ENCODE results near the gene CHURC1.

Gene CHURC1

DNA sequence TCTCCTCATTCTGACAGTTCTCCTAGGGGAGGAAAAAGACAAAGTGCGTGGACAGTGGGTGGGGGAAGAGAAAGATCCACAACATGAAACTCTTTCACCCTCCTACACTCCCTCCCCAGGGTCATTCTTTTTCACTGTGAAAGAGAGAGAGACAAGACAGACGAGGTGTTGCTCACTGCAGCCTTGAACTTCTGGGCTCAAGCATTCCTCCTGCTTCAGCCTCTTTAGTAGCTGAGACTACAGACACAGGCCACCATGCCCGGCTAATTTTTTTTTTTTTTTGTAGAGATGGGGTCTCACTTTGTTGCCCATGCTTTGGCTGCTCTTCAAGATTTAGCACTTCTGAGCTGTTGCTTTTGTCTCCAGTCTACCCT, 25.5 kb downstream of the CHURC1 start:
- no peak for DNase-seq

- DNase-seq = no peak
Measured at GRCh38 chr14:64940336-64940910, 26.2 kb downstream of the CHURC1 start.

DNA sequence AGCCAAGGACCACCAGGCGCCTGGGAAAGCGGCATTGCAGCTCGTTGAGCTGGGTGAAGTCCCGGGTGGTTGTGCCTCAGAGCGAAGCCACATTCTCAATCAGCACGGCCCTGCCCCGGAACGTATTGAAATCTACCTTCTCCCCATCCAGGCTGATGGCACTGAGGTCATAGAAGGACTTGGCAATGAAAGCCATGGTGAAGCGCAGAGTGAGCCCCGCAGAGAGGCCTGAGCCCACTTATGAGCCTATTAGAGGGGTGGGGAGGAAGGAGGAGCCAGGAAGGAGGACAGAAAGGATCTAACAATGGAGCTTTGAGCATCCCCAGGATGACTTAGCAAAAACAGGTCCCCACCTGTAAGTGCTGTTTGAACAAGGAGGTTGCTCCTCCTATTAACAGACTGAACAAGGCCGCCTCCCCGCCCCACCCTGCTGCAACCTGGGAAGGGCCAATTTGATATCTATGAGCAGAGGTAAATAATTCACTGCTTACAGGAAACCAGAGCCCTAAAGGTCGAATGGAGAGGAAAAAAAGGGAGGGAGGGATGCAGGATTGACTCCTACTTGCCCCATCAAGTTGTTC, 28.4 kb downstream of the CHURC1 start, which contains the start of gene GPX2:
Gene GPX2, minus strand, starts transcription at position 215 of the 581 bp plus-strand sequence. Its CDS starts 19 bp downstream, at position 196.
- no peak for DNase-seq

- no peak for DNase-seq
Measured at GRCh38 chr14:64943556-64943955, 29.3 kb downstream of the CHURC1 start.

DNA sequence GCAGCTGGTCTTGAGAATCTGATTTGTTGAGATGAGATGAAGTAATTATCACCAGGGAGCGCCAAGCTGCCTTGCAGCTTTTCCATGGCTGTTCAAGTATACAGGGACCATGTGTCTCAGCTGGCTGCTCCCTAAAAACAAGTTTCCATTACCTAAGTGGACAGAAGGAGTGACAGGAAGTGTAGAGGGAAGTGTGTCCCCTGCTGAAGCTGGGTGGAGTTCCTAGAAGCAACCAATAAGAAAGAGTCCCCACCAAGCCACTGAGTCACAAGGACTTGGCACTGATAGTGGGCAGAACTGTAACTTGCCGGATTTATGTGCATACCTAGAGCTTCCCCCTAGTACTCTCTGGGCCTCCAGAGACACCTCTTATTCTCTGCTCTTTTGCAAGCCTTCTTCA, 29.8 kb downstream of the CHURC1 start:
- DNase-seq = no peak

DNA sequence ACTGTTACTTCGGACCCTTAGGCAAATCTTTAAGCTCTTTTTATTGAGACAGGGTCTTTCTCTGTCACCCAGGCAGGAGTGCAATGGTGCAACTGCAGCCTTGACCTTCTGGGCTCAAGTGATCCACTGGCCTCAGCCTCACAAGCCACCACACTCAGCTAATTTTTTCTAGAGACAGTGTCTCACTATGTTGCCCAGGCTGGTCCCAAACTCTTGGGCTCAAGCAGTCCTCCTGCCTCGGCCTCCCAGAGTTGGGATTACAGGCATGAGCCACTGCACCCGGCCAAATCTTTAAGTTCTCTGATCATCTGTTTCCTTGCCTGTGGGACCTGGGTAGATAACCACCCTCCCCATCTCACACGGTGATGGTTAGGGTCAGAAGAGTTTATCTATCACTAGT, 30.6 kb downstream of the CHURC1 start:
- DNase-seq = no peak

- DNase-seq = no peak
Measured at GRCh38 chr14:64945431-64946178, 31.4 kb downstream of the CHURC1 start.

GRCh38 chr14:64946310-64947045, 32.2 kb downstream of the CHURC1 start:
- DNase-seq = no peak

DNA sequence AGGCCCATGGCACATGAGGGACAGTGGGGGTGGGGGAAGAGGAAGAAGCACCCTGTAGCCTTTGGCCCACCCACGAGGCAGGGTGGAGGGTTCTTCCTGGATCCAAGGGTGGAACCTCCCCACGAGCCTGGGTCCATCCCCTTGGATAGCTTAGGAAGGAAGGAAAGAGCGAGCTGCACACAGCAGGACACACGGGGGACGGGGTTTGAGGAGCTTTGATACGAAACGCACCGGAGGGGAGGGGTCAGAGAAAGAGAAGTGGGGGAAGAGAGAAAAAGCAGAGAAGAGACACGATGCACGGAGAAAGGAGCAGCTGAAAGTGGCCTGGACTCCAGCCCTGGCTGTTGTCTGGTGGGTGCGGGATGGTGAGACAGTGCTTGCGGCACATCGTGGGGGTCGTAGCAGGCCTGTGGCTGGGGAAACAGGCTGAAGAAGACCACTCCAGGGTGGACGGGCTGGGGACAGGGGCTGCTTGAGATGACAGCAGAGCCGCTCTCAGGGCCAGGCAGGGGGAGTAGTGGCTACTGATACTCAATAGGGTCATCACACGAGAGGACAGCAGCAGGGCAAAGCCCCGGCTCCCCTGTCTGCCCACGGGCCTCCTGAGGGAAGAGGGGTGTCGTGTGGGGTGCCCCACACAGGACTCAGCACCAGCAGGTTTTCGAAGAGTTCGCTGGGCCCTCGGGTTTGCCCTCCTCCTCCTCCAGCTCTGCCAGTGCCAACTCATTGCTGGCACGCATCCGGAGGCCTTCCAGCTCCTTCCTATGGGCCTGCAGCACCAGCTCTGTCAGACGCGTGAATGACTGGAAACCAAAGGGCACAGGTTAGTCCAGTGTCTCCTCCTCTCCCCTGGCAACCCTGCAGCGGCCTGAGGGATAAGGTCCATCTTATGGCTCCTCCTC, 33.7 kb downstream of the CHURC1 start:
- DNase-seq = no peak

DNA sequence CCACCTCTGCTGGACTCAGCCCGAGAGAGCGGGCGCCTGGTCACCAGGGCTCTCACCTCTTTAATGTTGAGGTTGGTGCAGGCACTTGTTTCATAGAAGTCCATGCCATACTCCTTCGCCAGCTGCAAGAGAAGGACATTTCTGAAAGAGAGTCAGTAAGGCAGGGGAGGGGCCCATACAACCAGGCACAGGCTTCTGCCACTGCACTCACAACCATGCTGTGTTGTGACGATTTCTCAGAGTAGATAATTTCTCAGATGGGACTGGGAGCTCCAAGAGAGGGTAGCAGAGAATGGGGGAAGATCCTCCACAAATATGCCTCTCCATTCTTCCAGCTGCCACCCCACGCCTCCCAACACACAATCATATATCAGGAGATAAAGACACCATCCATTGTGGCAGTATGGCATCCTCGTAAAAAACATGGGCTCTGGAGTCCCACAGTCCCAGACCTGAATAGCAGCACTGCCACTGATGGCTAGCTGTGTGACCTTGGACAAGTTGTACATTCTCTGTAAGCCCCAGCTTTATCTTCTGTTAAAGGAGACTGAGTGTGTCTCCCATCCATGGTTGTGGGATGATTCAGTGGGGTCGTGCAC, 34.5 kb downstream of the CHURC1 start:
- no peak for DNase-seq

GRCh38 chr14:64950889-64951288, 36.6 kb downstream of the CHURC1 start:
- no peak for DNase-seq

DNA sequence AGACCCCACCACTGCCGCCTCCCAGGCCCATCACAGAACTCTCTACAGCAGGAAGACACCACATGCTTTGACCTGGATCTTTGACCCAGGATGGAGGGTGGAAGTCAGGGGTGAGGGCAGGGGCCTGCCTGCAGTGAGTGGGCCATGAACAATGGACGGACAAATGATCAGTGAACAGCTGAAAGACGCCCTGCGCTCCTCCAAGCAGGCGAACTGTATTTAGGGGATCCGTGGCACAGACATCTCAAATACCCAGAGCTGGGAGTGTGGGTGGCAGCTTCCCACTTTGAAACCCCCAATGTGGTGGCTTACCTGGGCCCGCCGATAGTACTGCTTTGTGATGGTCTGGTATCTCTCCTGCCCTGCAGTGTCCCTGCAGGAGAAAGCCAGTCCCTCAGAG, 37.0 kb downstream of the CHURC1 start:
- DNase-seq = no peak

DNA sequence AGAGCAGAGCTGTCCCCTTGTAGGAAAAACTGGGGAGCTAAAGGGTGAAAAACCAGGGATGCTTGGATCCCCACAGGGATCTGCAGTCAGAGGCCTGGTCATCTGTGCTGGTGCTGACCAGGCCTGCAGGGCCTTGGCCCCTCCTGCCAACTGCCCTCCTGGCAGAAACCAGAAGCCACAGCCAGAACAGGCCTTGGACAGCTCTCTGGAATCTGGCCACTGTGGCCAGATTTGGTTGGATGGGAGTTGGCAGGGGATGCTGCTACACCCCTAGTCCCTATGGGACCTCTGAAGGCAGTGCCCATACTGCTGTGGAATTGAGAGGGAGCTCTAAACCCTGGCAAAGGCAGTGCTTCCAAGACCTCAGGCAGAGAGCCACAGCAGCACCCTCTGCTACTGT, 37.5 kb downstream of the CHURC1 start:
- DNase-seq = no peak

- DNase-seq = peak; percentile 45
Measured at GRCh38 chr14:64952598-64953309, 38.5 kb downstream of the CHURC1 start.

DNA sequence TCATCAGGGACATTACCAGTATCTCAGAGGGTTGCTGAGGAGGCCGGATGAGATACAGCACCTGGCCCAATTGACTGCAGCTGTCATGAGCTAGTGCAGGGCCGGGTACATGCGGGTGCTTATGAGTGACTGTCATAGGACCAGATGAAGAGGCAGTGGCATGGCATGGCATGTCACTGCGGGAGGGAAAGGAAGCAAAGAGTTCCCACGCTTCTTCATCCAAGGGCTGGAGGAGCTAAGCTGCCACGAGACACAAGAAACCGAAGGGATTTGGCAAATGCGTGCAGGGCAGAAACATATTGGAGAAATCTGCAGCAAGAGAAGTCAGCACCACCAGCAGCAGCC, 39.0 kb downstream of the CHURC1 start:
- no peak for DNase-seq

DNA sequence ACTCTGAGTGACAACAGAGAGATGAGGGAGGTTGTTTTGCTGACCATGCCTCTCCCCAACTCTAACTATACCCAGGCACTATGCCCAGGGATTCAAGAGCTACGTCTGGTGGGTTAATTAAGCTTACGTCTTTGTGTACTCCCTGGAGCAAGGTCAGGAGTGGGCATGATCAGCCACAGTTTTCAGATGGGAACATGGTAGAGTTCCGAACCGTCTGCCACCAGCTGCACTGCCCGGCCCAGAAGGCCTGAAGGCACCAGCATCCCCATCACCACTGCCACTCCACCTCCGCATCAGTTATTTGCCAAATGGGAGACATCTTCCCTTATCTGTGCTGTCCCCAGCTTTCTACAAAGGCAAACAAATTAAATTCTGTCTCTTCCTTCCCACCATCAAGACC, 39.4 kb downstream of the CHURC1 start:
- no peak for DNase-seq

DNA sequence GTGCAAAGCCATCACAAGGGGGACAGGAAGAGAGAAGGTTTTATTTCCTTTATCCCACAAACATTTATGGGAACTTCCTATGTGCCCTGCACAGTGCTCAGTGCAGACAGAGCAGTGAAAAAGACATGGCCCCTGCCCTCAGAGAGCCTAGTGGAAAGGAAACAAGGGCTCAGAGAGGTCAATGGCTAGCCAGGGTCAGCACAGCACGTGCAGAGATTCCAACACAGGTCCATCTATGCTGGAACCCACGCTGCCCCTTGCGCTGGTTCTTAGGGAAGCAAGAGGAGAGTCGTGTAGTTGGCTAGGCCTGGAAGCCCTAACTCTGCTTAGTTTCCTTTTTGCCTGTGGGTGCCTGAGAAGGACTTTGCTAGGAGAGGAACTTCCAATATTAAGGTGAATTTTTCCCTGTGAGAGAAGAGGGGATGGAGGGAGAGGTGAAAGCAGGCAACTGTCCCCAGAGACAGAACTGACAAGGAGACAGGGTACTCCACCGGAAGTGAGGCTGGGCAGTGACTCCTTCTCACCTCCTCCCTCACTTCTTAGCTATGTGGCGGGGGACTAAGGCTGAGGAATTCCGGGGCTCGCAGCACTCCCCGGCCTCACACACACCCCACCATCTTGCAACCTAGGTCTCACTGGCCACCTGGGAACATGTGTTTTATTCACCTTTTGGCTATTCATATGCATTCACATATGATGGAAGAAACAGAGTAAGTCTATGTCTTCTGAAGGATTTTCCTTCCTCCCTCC, 40.4 kb downstream of the CHURC1 start:
- DNase-seq = no peak

DNA sequence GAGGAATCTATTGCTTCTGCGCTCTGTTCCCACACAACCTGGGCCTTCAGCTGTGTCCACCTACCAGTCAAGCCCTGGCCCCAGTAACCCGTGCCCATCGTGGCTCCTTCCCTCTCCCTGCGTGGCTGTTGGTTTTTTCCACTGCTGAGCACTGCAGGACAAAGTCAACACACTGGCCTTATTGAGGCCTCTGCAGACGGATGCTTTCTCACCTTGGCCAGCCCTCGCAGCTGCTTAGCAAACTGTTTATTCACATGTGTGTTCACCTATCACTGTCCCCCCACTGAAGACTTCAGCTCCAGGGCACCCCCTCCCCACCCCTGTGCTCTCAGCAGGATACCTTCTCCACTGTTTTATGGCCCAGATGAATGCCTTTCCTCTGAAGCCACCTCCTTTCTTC, 41.0 kb downstream of the CHURC1 start:
- DNase-seq = no peak

- DNase-seq = no peak
Measured at GRCh38 chr14:64956697-64957406, 42.6 kb downstream of the CHURC1 start.

DNA sequence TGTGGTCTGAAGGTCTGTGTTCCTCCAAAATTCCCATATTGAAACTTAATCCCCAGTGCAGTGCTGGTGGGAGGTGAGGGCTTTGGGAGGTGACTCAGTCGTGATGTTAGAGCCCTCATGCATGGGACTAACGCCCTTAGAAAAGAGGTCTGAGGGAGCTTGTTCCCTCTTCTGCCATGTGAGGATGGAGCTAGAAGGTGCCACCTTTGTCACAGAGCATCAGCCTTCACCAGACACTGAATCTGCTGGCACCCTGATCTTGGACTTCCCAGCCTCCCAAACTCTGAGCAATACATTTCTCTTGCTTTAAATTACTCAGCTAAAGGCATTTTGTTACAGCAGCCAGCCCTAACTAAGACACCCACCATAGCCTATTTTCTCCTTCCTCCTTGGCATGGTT, 43.9 kb downstream of the CHURC1 start:
- no peak for DNase-seq

Measured in OCI-M1 (cell line).